Hematopoietic multipotent progenitor cell treated with erythropoietin and hydrocortisone succinate and interleukin-3 and kit ligand, for 15 days (in vitro differentiated cells): ENCODE results near the gene UBE2D2.

Experiments used
- DNase-seq: peaks from one replicate; pipeline ENCODE4 v3.0.0-alpha.2; 2015; ENCODE audit warnings: low spot score

The UBE2D2 gene

GRCh38 chr5:139660923-139661814 is 100.0 kb downstream of the UBE2D2 start:
- DNase-seq: peak; percentile 85

GRCh38 chr5:139662617-139663016 is 101.5 kb downstream of the UBE2D2 start:
- DNase-seq: no peak

GRCh38 chr5:139663207-139664085 is 102.3 kb downstream of the UBE2D2 start:
- DNase-seq: no peak

- DNase-seq: no peak
These were observed 103.1 kb downstream of the UBE2D2 start for GRCh38 chr5:139664086-139664693.

GRCh38 chr5:139664727-139665351 is 103.7 kb downstream of the UBE2D2 start:
- no peak for DNase-seq

GRCh38 chr5:139665626-139666025 is 104.5 kb downstream of the UBE2D2 start:
- no peak for DNase-seq

GRCh38 chr5:139666551-139666950 is 105.4 kb downstream of the UBE2D2 start:
- no peak for DNase-seq

- DNase-seq: no peak
These were observed 106.0 kb downstream of the UBE2D2 start for GRCh38 chr5:139667001-139667729.

GRCh38 chr5:139667730-139668063 is 106.6 kb downstream of the UBE2D2 start:
- peak; percentile 22 for DNase-seq

- peak; percentile 67 for DNase-seq
These were observed 107.1 kb downstream of the UBE2D2 start for GRCh38 chr5:139668064-139668880.

- no peak for DNase-seq
These were observed 108.0 kb downstream of the UBE2D2 start for GRCh38 chr5:139668924-139669661.

- peak; percentile 81 for DNase-seq
These were observed 108.7 kb downstream of the UBE2D2 start for GRCh38 chr5:139669662-139670368.

- peak; percentile 68 for DNase-seq
These were observed 109.4 kb downstream of the UBE2D2 start for GRCh38 chr5:139670369-139671095.

- no peak for DNase-seq
These were observed 110.1 kb downstream of the UBE2D2 start for GRCh38 chr5:139671096-139671841.

- DNase-seq: no peak
These were observed 114.1 kb downstream of the UBE2D2 start for GRCh38 chr5:139675213-139675612.

GRCh38 chr5:139675825-139676224 is 114.7 kb downstream of the UBE2D2 start:
- DNase-seq: no peak

- no peak for DNase-seq
These were observed 115.3 kb downstream of the UBE2D2 start for GRCh38 chr5:139676406-139676805.
